Caco-2 (cell line): ENCODE results near the gene CALR. TPM values are rescaled to one million over a fixed set of nuclear protein-coding genes. Genes with fewer than 3 reads are reported as not detected.
A peak's percentile ranks its signal among the peaks of the same experiment; 100 is the strongest.

Source experiments
- BruUV-seq: library from RNA; stranded (reverse); fragments of 400-500 nt; replicated peaks from 2 replicates; lab custom pipeline; 2021; lab: Mats Ljungman, UMichigan
- CTCF ChIA-PET: fragments of 300-600 bp; sonication (Branson Sonifier 250); formaldehyde crosslinking; loops from one replicate; lab custom pipeline; 2022; ENCODE audit warnings: antibody characterized with exemption; lab: Charles Lee
- POLR2A ChIA-PET: fragments of 300-600 bp; sonication (Branson Sonifier 250); formaldehyde crosslinking; loops from one replicate; lab custom pipeline; 2022; ENCODE audit warnings: antibody characterized with exemption; lab: Charles Lee
- DNase-seq, 2 experiments: peaks; one replicate each; pipeline versions ENCODE4 v3.0.0 to v3.0.0-alpha.2; 2020 to 2022
- H3K27me3 ChIP-seq: replicated peaks from 2 replicates; pipeline ENCODE4 v1.6.0; 2011; ENCODE audit warnings: low read length; ENCODE audit not compliant: control insufficient read depth, insufficient read depth
- H3K36me3 ChIP-seq: 2 replicates; pipeline ENCODE4 v1.5.1; 2011; ENCODE audit warnings: low read length; ENCODE audit not compliant: control insufficient read depth, insufficient read depth
- H3K4me1 ChIP-seq: fragments of 250-450 bp; sonication (Bioruptor Pico); 2 replicates; pipeline ENCODE4 v1.5.1; 2020; ENCODE audit warnings: mild to moderate bottlenecking
- H3K4me3 ChIP-seq: 2 replicates; pipeline ENCODE4 v1.5.1; 2011; ENCODE audit warnings: low read depth, mild to moderate bottlenecking, control low read depth, low read length
- H3K9me3 ChIP-seq: fragments of 250-450 bp; sonication (Bioruptor Pico); 2 replicates; pipeline ENCODE4 v1.5.1; 2020; ENCODE audit warnings: mild to moderate bottlenecking, moderate library complexity
- H3K27ac Mint-ChIP-seq: one replicate; pipeline ENCODE4 v1.8.0; 2022; ENCODE audit warnings: mixed read lengths; ENCODE audit not compliant: unreplicated experiment
- H3K27me3 Mint-ChIP-seq: one replicate; pipeline ENCODE4 v1.8.0; 2022; ENCODE audit warnings: mixed read lengths; ENCODE audit not compliant: insufficient read depth, unreplicated experiment
- H3K36me3 Mint-ChIP-seq: one replicate; pipeline ENCODE4 v1.8.0; 2022; ENCODE audit warnings: mild to moderate bottlenecking, mixed read lengths; ENCODE audit not compliant: insufficient read depth, unreplicated experiment
- H3K4me1 Mint-ChIP-seq: one replicate; pipeline ENCODE4 v1.8.0; 2022; ENCODE audit warnings: low read depth, mixed read lengths; ENCODE audit not compliant: unreplicated experiment
- H3K4me3 Mint-ChIP-seq: one replicate; pipeline ENCODE4 v1.8.0; 2022; ENCODE audit warnings: mild to moderate bottlenecking, moderate library complexity, mixed read lengths; ENCODE audit not compliant: unreplicated experiment
- H3K9me3 Mint-ChIP-seq: one replicate; pipeline ENCODE4 v1.8.0; 2022; ENCODE audit warnings: mixed read lengths; ENCODE audit not compliant: unreplicated experiment
- CTCF ChIP-seq, 2 experiments: fragments of 200-600 bp in 1 of 2; IDR thresholded peaks; 1 replicate in 1 of 2; 2 replicates in 1 of 2; pipeline versions ENCODE4 v1.5.1 to v1.8.0; 2011 to 2022; ENCODE audit warnings: antibody characterized with exemption in 1 of 2, control low read depth in 1 of 2, inconsistent platforms in 1 of 2, low read depth in 1 of 2, low read length in 1 of 2, mild to moderate bottlenecking in 1 of 2, moderate library complexity in 1 of 2; ENCODE audit not compliant: insufficient read depth in 1 of 2, severe bottlenecking in 1 of 2, unreplicated experiment in 1 of 2
- intact Hi-C: fragments of 100-400 bp; cut with micrococcal nuclease; formaldehyde crosslinking; loops from one replicate; pipeline ENCODE4 v1.10.0; 2022; ENCODE audit not compliant: unreplicated experiment
- total RNA-seq: library from RNA; stranded (reverse); gene quantifications from 2 replicates; pipeline ENCODE4 v1.2.3, GENCODE V29; 2022

The CALR gene
- total RNA-seq, 1 experiment from 2014 or later = 707 TPM

GRCh38 chr19:12985049-12985776 is 46.8 kb downstream of the CALR start:
- POLR2A ChIA-PET = no interaction called here
- H3K4me3 ChIP-seq = no peak overlapping the region
- CTCF ChIA-PET = interaction anchor here (1.0 to 1.6 kb wide), 2 partner anchors 49 to 76 kb away, joined by 3 to 5 read pairs; no protein-coding TSS in a partner anchor
- H3K9me3 ChIP-seq = no peaks in the 10 kb centered on the region; the same call in 1 of the 2 replicates
- intact Hi-C loops = loop anchor here (2.0 kb wide), 1 partner anchor 50 kb away; no protein-coding TSS in a partner anchor
- no peaks in the 10 kb centered on the region for H3K9me3 Mint-ChIP-seq
- H3K4me3 Mint-ChIP-seq = no peak overlapping the region
- H3K27me3 Mint-ChIP-seq = peaks cover 2% of the 10 kb centered on the region
- BruUV-seq = no TSS peak
- no peaks in the 10 kb centered on the region for H3K27me3 ChIP-seq
- peaks cover 3% of the 10 kb centered on the region; the same call in 1 of the 2 replicates for H3K4me1 ChIP-seq
- no peaks in the 10 kb centered on the region for H3K36me3 Mint-ChIP-seq
- no peak for TF ChIP-seq CTCF (IDR thresholded peaks at IDR 0.05; ENCODE audit: insufficient read depth in 1 of 2, low read depth in 1 of 2, low read length in 1 of 2, severe bottlenecking in 1 of 2, unreplicated experiment in 1 of 2)
- peak in 1 of 2 experiments; percentile 24 for DNase-seq
- no peaks in the 10 kb centered on the region for H3K4me1 Mint-ChIP-seq
- no peaks in the 10 kb centered on the region for H3K36me3 ChIP-seq
- no peak overlapping the region for H3K27ac Mint-ChIP-seq

- Histone ChIP-seq H3K36me3 (no peaks in the 10 kb centered on the region), H3K4me1 (peaks cover 3% of the 10 kb centered on the region; the same call in 1 of the 2 replicates), H3K4me3 (no peak overlapping the region), H3K27me3 (no peaks in the 10 kb centered on the region), H3K9me3 (no peaks in the 10 kb centered on the region; the same call in 1 of the 2 replicates)
- Mint-ChIP-seq H3K27ac (no peak overlapping the region), H3K27me3 (peaks cover 2% of the 10 kb centered on the region), H3K9me3 (no peaks in the 10 kb centered on the region), H3K4me1 (no peaks in the 10 kb centered on the region), H3K4me3 (no peak overlapping the region), H3K36me3 (no peaks in the 10 kb centered on the region)
- intact Hi-C loops = no loop called here
- no peak for TF ChIP-seq CTCF (IDR thresholded peaks at IDR 0.05; ENCODE audit: insufficient read depth in 1 of 2, low read depth in 1 of 2, low read length in 1 of 2, severe bottlenecking in 1 of 2, unreplicated experiment in 1 of 2)
- POLR2A ChIA-PET = no interaction called here
- CTCF ChIA-PET = no interaction called here
- no TSS peak for BruUV-seq
- DNase-seq = no peak
These were observed 48.3 kb downstream of the CALR start for GRCh38 chr19:12986726-12987125.

DNA sequence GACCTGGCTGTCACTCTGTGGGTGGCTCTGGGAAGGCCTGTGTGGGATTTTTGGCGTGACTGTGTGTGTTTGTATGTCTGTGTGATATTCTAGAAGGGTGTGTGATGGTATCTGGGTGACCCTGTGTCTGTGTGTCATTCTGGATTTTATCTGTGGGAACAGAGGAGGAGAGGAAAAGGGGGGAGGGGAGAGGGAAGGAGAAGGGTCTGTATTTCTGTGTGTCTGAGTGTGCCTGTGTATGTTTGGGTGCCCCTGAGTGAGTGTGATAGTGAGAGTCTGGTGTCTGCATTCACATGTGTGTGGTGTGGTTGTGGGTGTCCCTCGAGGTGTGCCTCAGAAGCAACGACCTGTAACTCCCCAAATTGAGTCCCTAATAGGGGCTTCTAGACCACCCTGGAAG is 48.8 kb downstream of the CALR start:
- Mint-ChIP-seq H3K27me3 (peaks cover 4% of the 10 kb centered on the region), H3K9me3 (no peaks in the 10 kb centered on the region), H3K36me3 (no peaks in the 10 kb centered on the region), H3K4me3 (no peak overlapping the region), H3K27ac (no peak overlapping the region), H3K4me1 (no peaks in the 10 kb centered on the region)
- no TSS peak for BruUV-seq
- peaks cover 3% of the 10 kb centered on the region; the same call in 1 of the 2 replicates for H3K4me1 ChIP-seq
- H3K9me3 ChIP-seq = no peaks in the 10 kb centered on the region; the same call in 1 of the 2 replicates
- ChIA-PET CTCF (no interaction called here), POLR2A (no interaction called here)
- no peaks in the 10 kb centered on the region for H3K36me3 ChIP-seq
- TF ChIP-seq CTCF (IDR thresholded peaks at IDR 0.05; ENCODE audit: insufficient read depth in 1 of 2, low read depth in 1 of 2, low read length in 1 of 2, severe bottlenecking in 1 of 2, unreplicated experiment in 1 of 2) = no peak
- DNase-seq = no peak
- intact Hi-C loops = no loop called here
- no peaks in the 10 kb centered on the region for H3K27me3 ChIP-seq
- H3K4me3 ChIP-seq = no peak overlapping the region
